Measurements from ENCODE around the gene RAX2. TPM values are rescaled to one million over a fixed set of nuclear protein-coding genes. Genes with fewer than 3 reads are reported as not detected.
A peak's percentile ranks its signal among the peaks of the same experiment; 100 is the strongest.
"Not testable (repeated sequence)": the region's sequence is repeated elsewhere in the genome, so short reads cannot be mapped to it uniquely, and the experiment has no call there.

RAX2 gene
- total and polyA plus RNA-seq, 2 donors from 2014 or later, result not detected

DNA sequence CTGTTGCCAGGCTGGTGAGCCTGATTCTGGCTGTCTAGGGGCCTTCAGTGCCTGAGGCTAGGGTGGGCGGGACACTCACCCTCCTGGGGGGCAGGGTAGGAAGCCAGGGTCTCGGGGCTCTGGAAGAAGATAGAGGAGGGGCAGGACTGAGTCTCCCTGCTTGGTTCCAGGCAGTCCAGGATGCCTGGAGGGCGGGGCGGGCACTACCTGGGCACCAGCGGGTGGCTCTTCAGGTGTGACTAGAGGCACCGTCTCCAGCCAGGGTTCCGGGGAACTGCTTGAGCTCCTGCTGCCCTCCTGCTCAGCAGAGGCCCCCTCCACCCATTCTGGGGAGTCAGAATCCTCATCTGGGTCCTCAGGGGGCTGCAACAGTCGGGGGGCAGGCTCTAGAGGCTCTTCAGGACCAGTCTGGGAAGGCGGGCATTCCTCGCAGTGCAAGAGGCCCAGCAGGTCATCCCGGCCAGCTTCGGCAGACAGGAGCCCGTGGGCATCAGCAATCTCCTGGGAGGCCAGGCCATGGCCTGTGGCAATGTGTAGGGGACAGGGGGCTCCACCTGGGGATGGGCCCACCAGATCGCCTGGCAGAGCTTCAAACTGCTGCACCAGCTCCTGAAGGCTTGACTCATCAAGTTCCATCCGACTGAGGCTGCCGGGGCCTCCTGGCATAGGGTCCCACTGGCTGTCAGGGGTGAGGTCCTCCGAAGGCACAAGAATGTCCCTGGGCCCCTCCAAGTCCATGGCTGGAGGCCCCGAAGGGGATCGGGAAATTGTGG lies 12.4 kb downstream of the RAX2 start:
- Histone ChIP-seq H3K36me3 (ENCODE audit: control insufficient read depth in 2 of 3, insufficient read depth in 3 of 3, low read length in 3 of 3) (peaks cover 0 to 4% (median 0%) of the 10 kb centered on the region in 3 donors), H3K27ac (ENCODE audit: low read depth in 2 of 2, low read length in 2 of 2) (no peak overlapping the region), H3K4me1 (ENCODE audit: control insufficient read depth in 2 of 3, insufficient read depth in 2 of 3, low read depth in 1 of 3, low read length in 3 of 3) (peaks cover 0 to 18% (median 3%) of the 10 kb centered on the region in 3 donors), H3K9ac (ENCODE audit: low read length in 3 of 3) (no peak overlapping the region), H3K27me3 (ENCODE audit: control insufficient read depth, insufficient read depth, low read length) (no peaks in the 10 kb centered on the region), H3K9me3 (ENCODE audit: control insufficient read depth in 2 of 3, insufficient read depth in 1 of 3, low read length in 3 of 3) (no peaks in the 10 kb centered on the region), H3K4me3 (ENCODE audit: low read length in 3 of 3) (no peak overlapping the region)
- TF ChIP-seq CTCF (IDR thresholded peaks at IDR 0.05; ENCODE audit: borderline replicate concordance, extremely low read depth, insufficient read depth), result no peak
- intact Hi-C loops (cut with DNase I), result no loop called here
- FAIRE-seq, result no peak
- peak in 1 of 5 donors; percentile 74 for DNase-seq

GRCh38 chr19:3758297-3758696 lies 13.7 kb downstream of the RAX2 start:
- H3K9ac ChIP-seq (ENCODE audit: low read length in 3 of 3); H3K27ac ChIP-seq (ENCODE audit: low read depth in 2 of 2, low read length in 2 of 2); H3K9me3 ChIP-seq (ENCODE audit: control insufficient read depth in 2 of 3, insufficient read depth in 1 of 3, low read length in 3 of 3); H3K27me3 ChIP-seq (ENCODE audit: control insufficient read depth, insufficient read depth, low read length); H3K36me3 ChIP-seq (ENCODE audit: control insufficient read depth in 2 of 3, insufficient read depth in 3 of 3, low read length in 3 of 3); H3K4me3 ChIP-seq (ENCODE audit: low read length in 3 of 3); intact Hi-C loops (cut with DNase I); FAIRE-seq; DNase-seq: not testable (repeated sequence)
- H3K4me1 ChIP-seq (ENCODE audit: control insufficient read depth in 2 of 3, insufficient read depth in 2 of 3, low read depth in 1 of 3, low read length in 3 of 3), result peaks cover 0 to 17% (median 3%) of the 10 kb centered on the region in 3 donors

DNA sequence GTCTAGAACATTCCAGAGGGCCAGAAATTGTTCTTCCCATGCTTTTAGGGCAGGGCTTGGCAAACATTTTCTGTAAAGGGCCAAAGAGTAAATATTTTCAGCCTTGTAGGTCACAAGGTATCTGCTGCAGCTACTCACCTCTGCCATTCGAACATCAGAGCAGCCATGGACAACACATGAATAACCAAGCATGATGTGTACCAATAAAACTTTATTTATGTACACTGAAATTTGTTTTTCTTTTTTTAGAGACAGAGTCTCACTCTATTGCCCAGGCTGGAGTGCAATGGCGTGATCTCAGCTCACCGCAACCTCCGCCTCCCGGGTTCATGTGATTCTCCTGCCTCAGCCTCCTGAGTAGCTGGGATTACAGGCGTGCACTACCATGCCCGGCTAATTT lies 14.3 kb downstream of the RAX2 start:
- H3K36me3 ChIP-seq (ENCODE audit: control insufficient read depth in 2 of 3, insufficient read depth in 3 of 3, low read length in 3 of 3); H3K9me3 ChIP-seq (ENCODE audit: control insufficient read depth in 2 of 3, insufficient read depth in 1 of 3, low read length in 3 of 3); DNase-seq; H3K27ac ChIP-seq (ENCODE audit: low read depth in 2 of 2, low read length in 2 of 2); H3K27me3 ChIP-seq (ENCODE audit: control insufficient read depth, insufficient read depth, low read length); FAIRE-seq; H3K4me3 ChIP-seq (ENCODE audit: low read length in 3 of 3); H3K9ac ChIP-seq (ENCODE audit: low read length in 3 of 3); intact Hi-C loops (cut with DNase I): not testable (repeated sequence)
- peaks cover 0 to 13% (median 3%) of the 10 kb centered on the region in 3 donors for H3K4me1 ChIP-seq (ENCODE audit: control insufficient read depth in 2 of 3, insufficient read depth in 2 of 3, low read depth in 1 of 3, low read length in 3 of 3)

DNA sequence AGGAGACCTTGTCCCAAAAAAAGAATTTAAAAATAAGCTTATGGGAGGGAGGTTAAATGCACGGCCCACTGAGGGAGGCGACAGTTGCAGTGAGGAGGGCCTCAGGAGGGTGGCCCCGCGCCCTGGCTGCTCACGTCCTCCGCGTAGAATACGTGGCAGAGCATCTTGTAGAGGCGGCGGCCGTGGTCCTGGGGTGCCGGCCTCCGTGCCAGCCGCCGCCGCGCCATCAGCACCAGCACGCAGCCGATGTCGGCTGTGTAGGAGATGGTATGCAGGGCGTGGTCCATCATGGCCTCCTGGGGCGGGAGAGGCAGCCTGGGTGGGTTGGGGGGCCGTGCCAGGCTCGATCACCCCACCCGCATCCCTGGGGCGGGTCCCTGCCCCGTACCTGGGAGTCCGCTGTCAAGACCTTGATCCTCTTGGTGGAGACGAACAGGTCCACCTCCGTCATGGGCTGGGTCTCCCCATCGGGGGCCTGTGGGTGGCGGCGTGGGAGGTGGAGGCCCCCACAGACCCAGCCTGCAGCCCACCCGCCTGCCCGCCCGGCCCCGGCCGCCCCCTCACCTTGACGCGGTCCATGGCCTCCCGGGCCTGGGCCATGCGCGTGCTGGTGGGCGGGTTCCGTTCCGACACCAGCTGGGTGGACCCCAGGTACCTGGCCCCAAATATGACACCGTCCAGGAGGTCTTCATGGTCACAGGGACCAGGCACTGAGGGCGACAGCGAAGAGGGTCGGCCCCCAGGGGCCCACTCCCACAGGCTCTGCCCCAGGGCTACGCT lies 18.2 kb downstream of the RAX2 start:
- H3K9me3 ChIP-seq (ENCODE audit: control insufficient read depth in 2 of 3, insufficient read depth in 1 of 3, low read length in 3 of 3), result no peaks in the 10 kb centered on the region
- no peak for TF ChIP-seq CTCF (IDR thresholded peaks at IDR 0.05; ENCODE audit: borderline replicate concordance, extremely low read depth, insufficient read depth)
- no peak overlapping the region for H3K9ac ChIP-seq (ENCODE audit: low read length in 3 of 3)
- no peak overlapping the region for H3K4me3 ChIP-seq (ENCODE audit: low read length in 3 of 3)
- DNase-seq (no peak), FAIRE-seq (no peak)
- H3K27me3 ChIP-seq (ENCODE audit: control insufficient read depth, insufficient read depth, low read length), result no peaks in the 10 kb centered on the region
- H3K27ac ChIP-seq (ENCODE audit: low read depth in 2 of 2, low read length in 2 of 2), result no peak overlapping the region
- intact Hi-C loops (cut with DNase I), result no loop called here
- peaks cover 0 to 8% (median 8%) of the 10 kb centered on the region in 3 donors for H3K36me3 ChIP-seq (ENCODE audit: control insufficient read depth in 2 of 3, insufficient read depth in 3 of 3, low read length in 3 of 3)
- H3K4me1 ChIP-seq (ENCODE audit: control insufficient read depth in 2 of 3, insufficient read depth in 2 of 3, low read depth in 1 of 3, low read length in 3 of 3), result no peaks in the 10 kb centered on the region
